GM18508 (cell line): ENCODE results near the gene RIMS3.

Experiments
- ATAC-seq: cut with Tn5 transposase; IDR thresholded peaks from one replicate; pipeline ENCODE4 v1.9.1; 2021; ENCODE audit warnings: moderate number of reproducible peaks; ENCODE audit not compliant: insufficient read depth, unreplicated experiment

Gene RIMS3

DNA sequence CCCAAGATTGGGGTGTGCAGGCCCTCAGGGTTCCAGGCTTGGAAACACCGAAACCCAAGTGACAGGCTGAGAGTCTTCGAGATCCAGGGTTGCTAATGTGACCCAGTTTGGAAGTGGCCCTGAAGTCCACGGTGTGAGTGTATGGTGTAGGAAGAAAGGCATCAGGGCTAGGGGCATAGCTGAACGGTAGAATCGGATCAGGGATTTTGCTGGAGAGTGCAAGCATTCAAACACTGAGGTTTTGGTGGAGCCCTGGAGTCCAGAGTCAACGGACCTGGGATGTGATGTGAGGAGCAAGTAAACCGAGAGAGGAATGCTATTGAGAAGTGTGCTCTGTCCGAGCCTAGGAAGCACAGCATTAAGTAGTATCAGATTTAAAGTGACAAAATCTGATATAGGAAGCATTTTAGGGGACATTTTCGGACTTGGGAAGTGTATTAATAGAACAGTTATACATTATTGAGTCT lies 27.0 kb upstream of the RIMS3 start:
- no peak for ATAC-seq

DNA sequence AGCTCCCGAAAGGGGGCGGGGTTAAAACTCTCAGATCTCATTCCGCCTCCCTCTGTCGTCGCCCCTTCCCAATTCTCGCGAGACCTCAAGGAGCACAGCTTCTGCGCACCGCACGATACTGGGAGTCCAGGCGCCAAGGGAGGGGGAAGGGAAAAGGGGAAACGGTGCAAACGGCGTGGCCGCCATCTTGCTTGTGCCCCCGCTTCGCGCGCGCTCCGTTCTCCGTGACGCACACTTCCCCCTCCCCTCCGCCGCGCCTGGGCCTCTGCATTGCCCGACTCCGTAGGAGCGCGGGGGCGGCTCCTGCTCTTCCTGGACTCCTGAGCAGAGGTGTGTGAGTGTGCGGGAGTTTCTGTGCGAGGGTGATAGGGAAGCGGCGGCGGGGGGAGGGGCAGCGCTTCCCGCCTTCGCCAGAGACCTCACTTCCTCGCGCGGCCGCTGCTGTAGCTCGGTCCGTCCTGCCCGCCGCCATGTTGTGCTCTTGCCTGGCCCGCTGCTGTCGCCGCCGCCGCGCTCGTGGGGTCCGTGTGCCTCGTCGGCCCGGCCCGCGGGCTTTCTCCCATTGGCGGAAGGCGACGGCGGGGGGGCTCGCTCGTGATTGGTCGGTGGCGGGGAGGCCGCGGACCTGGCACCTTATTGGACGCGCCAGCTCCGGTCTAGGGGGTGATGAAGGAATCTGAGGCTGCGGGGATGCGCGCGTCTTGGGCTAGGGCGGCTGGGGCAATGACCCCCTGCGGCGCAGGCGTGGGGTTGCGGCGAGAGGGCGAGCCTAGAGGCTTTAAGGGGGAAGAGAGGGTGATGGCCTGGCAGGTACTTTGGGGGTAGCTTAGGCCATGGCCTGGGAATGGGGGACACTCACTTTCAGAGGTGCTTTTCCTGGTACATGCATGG lies 26.3 kb upstream of the RIMS3 start, which contains the start of gene NFYC:
TSS of gene NFYC (plus strand) at position 167 of the 891 bp plus-strand sequence. CDS start 47,140 bp downstream, outside the sequence.
- ATAC-seq = peak; percentile 60

DNA sequence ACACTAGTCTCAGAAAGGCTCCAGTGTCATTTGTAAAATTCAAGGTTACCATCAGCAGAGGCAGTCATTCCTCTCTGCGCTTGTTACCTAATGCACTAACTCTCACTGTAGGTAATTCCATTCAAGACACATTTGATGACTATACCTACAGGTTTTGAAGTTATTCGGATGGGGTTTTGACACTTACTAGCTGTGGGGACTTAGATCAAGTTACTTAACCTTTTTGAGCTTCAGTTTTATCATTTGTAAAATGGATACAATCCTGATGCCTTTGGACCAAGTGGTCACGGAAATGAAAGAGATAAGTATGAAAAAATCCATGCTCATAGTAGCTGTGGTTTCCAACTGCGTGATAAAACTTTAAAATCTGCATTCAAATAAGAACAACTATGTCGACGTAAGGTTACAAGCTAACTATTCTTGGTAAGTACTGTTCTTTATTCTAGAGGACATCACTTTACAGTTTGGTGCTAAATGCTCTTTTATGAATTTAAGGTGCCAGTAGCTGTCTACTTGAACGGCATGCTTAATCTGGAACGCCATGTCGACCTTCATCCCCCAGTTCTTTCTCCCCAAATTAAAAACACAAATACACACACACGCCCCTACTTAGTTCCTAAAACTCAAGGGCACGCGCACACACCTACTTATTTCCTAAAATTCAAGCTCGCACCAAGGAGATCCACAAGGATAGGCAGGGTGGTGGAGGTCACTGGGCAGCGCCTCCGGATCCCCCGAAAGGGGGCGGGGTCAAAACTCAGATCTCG lies 25.5 kb upstream of the RIMS3 start:
- no peak for ATAC-seq

DNA sequence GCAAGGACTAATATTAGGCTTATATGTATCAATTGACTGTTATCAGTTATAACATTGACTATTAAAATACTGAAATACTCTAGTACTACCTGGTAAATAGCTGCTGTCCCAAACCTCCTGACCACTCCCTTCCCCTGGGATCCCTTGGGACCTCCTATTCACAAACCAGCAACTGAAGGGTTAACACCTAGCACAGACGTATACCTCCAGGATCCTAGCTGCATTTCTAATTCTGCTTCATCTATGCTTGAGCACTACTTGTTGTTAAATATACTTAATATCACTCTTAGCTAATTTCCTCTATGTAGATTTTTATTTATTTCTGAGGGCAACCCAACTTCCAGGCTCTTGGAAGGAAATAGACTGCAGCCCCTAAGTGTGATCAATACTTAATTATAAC lies 24.3 kb upstream of the RIMS3 start:
- ATAC-seq = no peak

DNA sequence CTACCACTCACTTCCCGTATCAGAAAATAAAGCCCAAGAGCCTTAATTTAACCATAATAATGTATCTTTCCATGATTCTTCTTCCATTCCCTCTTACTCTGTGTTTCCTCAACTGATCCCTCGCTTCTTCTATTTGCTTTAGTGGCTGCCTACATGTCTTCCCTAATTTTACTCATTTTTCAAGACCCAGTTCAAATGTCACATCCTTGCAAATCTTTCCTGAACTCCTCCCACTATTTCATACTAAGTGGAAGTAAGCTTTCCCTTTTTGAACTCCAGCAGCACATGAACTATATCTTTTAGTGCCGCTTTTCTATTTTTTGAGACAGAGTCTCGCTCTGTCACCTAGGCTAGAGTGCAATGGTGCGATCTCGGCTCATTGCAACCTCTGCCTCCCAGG lies 22.2 kb upstream of the RIMS3 start:
- no peak for ATAC-seq

DNA sequence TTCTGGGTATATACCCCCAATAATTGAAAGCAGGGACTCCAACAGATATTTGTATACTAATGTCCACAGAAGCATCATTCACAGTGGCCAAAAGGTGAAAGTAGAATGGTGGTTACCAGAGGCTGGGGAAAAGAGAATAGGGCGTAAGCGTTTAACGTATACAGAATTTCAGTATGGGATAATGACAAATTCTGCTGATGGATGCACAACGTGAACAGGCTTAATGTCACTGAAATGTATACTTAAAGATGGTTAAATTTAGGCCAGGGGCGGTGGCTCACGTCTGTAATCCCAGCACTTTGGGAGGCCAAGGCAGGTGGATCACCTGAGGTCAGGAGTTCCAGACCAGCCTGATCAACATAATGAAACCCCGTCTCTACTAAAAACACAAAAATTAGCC lies 21.6 kb upstream of the RIMS3 start:
- no peak for ATAC-seq

DNA sequence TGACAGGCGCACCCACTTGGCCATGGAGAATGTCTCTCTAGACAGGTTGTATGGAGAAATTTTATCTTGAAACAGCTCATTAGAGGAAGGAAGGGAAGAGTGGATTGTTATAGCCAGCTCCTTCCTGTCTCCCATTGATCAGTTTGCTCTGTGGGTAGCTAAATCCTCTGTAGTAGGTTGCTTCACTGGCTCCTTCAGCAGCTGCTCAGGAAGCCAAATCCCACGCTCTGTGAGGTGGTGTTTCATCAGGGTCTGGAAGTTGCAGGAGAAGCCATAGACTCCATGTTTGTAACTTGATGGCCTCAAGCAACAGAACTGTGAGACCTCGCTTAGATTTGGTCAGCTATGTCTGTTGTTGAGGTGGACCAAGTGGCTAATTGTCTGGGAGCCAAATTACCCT lies 19.2 kb upstream of the RIMS3 start:
- no peak for ATAC-seq

DNA sequence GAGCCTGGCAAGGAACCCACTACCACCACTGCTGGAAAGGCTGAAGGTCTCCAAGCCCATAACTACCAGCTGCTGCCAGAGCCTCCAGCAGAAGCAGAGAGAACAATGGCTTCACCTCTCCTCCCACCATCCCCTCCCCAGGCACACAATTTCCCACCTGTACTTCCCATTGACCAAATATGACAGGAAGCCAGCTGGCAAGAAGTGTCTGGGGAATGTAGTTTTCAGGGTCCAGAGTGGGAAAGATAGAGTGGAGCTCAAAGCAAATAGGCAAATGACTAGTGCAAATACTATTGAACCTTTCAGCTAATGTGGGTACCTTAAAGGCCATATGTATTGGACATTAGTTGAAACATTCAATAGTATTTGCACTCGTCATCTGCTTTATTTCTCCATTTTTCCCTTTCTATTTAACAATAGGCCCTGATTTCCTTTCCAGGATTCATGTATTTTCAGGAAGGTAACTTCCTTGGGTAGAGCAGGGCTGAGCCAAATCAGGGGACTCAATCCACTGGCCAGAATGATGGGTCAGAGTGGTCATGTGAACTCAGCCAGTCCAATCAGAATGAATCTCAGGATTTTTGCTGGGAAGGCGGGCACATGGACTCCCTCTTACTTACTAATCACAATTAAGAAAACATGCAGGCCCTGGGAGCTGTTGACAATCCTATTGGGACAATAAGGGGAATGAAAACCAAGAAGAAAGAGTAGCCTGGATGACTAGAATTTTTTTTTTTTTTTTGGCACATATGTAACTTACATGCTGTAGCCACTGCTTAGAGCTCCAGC lies 13.9 kb upstream of the RIMS3 start:
- no peak for ATAC-seq

DNA sequence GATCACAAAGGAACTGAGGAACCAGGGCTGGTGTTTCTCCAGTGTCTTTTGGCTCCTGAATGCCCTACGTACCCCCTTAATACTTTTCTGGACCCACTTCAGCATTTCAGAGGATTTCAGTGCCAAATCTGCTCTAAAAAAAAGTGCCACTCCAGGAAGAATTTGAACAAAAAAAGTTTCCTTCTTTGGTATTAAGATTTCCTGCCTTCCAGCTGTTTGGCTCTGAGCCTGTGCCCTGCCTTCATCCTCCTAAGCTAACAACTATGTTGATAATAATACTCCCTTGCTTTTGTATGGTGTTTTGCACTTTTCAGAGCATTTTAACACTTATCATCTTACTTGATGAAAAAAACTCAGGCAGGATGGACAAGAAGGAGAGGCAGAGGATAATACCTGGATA lies 11.0 kb upstream of the RIMS3 start:
- ATAC-seq = no peak

DNA sequence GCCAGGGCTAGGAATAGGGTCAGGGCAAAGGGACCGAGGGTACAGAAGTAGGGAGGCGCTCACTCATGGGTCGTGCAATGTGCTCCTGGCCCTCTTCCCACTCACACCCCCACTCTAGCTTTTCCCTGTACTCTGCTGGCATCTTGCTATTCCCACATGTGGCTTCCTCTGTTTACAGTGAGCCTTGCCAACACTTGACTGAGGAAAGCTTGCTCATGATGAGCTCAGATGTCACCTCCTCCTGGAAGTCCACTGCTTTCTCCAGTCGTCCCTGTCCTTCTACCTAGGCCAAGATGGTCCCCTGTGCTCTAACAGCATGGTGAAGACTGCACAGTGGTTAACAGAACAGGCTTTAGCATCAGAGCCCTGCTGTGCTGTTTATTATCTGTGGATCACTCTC lies 8.0 kb upstream of the RIMS3 start:
- ATAC-seq = no peak

DNA sequence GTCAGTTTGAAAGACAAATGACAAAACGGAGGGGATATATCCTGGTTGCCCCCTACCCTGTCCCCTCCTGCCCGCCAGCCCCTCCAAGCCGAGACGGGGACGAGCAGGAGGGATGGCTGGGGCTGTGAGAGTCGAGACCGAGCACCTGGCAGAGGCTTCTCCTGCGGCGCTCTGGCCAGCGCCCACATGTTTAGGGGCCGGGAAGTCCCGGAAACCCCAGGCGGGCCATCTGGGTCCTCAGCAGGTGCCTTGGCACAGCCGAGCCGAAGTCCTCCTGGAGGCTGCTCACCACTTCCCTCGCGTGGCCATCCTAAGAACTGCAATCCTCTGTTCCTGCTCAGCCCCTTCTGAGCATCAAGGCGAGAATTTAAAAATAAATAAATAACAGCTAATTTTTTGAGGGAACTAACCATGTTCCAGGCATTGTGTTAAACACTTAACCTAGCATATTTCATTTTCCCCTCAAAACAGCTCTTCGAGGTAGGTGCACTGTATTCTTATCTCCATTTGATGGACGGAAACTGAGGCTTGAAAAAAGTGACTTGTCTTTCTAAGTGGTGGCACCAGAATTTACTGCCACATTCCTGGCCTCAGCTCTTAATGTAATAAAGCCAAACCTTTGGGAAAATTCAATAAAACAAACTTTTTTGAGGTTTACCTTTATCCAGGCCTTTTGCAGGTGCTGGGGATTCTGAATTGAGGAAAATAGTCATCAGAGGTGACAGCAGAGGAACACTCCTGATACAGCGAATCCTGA lies 3.5 kb upstream of the RIMS3 start:
- no peak for ATAC-seq

DNA sequence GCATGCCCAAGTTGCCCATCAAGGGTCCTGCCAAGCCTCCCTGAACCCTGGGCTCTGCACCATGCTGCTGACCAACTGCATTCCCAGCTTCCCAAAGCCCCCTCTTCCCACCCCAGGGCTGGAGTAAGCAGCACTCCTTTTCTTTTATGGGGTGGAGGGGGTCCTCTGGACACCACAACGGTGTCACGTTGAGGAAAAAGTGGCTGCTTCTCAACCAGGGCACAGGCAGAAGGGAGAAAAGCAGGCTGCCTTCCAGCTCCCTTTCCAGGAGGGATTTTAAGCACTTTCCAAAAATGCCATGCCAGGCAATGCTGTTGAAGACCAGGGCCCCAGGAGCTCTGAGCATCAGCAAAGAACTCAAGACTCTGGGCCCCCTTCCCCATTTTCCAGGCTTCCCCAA lies 691 bp downstream of the RIMS3 start:
- no peak for ATAC-seq

DNA sequence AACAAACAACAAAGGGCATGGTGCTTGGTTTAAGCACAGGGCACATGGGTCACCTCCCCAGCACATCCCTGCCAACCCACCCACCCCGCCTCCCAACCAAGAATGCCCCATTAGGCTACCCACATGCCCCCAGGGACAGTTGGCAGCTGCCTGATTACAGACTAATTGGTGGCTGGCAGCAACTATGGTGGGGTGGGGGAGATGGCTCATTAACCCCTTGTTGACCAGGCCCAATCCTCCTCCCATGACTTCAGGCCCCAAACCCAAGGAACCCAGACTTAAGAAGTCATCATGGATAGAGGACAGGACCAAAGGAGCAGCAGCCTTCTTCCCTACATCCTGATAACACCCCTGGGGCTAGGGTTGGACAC lies 1.3 kb downstream of the RIMS3 start:
- ATAC-seq = no peak

DNA sequence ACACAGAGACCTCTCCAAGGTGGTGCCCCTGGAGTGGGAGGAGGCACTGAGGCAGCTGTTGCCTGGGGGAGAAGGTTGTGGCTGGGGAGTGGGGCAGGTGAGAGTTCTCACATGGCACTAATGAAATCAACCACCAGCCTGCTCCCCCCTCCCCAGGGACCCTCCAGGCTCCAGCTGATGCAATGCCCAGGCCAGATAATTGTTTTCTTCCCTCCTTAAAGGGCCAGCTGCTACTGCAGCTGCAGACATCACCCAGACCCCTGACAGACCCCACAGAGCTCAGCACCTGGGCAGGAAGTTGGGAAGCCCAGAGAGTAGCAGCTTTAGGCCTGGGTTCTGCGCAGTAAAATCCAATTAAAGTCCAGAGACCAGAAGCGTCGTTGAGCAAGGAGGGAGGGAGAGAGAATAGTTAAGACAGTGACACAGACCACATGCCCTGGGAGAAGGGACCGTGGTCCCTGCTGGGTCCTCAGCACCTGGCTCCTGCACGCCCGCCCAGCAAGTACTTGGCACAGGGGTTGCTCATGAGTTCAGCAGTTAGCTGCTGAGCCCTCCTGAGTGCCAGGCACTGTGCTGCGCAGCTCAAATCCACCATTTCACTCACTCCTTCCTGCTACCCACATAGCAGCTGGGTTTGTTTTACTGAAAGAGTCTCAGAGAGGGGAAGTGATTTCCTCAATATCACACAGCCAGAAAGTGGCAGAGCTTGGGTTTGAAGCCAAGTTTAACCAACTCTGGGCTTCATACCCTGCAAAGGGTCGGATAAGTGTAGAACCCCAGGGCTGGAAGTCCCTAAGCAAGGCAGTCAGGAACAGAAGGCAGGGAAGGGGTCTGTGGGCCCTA lies 1.9 kb downstream of the RIMS3 start:
- ATAC-seq = no peak

DNA sequence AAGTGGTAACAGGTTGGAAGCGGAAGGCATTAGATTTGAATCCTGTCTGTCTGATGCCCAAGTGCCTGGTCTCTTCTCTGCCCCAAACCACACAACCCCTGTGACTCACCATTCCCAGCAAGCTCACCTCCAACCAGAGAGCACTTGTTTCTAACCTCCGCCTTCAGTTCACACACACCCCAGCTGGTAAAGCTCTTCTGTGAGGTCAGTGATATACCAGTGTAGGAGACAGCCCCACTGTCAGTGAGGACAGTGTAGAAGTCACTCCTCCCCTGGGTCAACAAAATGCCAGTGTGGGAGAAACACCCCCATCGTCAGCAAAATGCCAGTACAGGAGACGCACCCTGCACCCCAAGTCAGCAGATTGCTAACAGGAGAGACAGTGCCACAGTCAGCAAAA lies 2.6 kb downstream of the RIMS3 start:
- ATAC-seq = no peak

DNA sequence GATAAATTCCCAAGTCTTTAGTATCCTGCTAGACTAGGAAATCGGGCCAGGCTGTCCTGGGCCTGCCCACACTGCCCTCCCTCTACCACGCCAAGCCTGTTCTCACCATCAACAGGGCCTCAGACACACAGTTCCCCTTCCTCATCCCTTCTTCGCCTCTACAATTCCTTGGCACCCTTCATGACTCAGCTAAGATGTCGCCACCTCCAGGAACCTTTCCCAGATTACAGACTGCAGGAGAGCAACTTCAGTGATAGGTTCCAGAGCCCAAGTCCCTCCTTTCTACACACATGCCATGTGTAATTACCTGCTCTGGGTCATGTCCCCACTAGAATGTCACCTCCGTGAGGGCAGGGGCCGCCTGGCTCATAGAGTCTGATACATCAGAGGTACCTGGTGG lies 3.3 kb downstream of the RIMS3 start:
- ATAC-seq = no peak

DNA sequence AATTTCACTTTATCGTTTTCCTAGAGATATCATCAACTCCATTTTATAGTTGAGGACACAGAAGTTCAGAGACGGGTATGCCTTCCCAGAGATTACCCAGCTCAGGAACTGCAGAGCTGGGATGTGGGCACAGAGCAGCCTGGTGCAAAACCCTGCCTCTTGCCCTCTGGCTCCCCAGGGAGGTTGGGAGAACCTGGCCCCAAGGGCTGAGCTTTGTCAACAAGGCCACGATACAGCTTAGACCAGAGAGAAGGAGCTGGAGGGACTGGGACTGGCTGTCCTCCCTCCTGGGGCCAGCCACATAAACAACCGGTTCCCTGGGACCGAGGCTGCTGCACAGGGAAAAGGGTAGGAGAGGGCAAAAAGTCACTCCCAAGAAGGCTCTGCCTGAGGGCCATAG lies 3.8 kb downstream of the RIMS3 start:
- no peak for ATAC-seq

DNA sequence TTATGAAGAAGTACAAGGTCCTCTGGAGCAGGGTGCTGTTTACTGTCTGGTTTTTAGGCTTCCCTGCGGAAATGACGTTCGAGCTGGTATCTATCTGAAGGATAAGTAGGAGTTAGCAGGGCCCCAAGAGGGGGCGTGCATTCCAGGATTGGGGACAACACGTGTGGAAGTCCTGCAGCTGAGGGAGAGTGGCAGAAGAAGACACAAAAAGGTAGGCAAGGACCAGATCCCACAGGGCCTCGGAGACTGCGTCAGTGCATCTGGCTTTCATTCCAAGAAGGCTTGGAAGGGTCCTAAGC lies 5.9 kb downstream of the RIMS3 start:
- no peak for ATAC-seq
